HEK293 (cell line): ENCODE data around the gene BFSP2.

Source experiments
- CTCF ChIA-PET: fragments of 350-600 bp; formaldehyde crosslinking; extraction: SDS; loops from one replicate; lab custom pipeline; 2021; ENCODE audit warnings: antibody characterized with exemption; lab: Yijun Ruan, JAX
- POLR2A ChIA-PET: fragments of 300-600 bp; formaldehyde crosslinking; extraction: SDS; loops from one replicate; lab custom pipeline; 2020; ENCODE audit warnings: antibody characterized with exemption, inconsistent platforms; lab: Yijun Ruan, JAX
- H3K27ac ChIP-seq: fragments of 200-500 bp; sonication (Bioruptor generic); 2 replicates; pipeline ENCODE4 v1.5.1; 2014; ENCODE audit warnings: low read depth, low read length, control low read depth, inconsistent platforms; ENCODE audit errors: extremely low read depth
- H3K36me3 ChIP-seq, 2 experiments: fragments of 200-500 bp in 1 of 2; sonication (Bioruptor generic) in 1 of 2; 1 replicate in 1 of 2; 2 replicates in 1 of 2; pipeline ENCODE4 v1.5.1; 2014 to 2017; ENCODE audit warnings: inconsistent platforms in 2 of 2, low read length in 2 of 2; ENCODE audit not compliant: control insufficient read depth in 2 of 2, insufficient read depth in 1 of 2
- H3K4me1 ChIP-seq: fragments of 200-500 bp; sonication (Bioruptor generic); 2 replicates; pipeline ENCODE4 v1.5.1; 2014; ENCODE audit warnings: mild to moderate bottlenecking, low read length, inconsistent platforms; ENCODE audit not compliant: control insufficient read depth, insufficient read depth
- H3K4me3 ChIP-seq: 2 replicates; pipeline ENCODE4 v1.5.1; 2011; ENCODE audit warnings: low read depth, mild to moderate bottlenecking, control low read depth, low read length, moderate library complexity
- H3K9me3 ChIP-seq: fragments of 200-500 bp; sonication (Bioruptor generic); 2 replicates; pipeline ENCODE4 v1.5.1; 2014; ENCODE audit warnings: low read depth, low read length, inconsistent platforms; ENCODE audit not compliant: control insufficient read depth, insufficient read depth
- HOXA7 ChIP-seq: sonication (generic); formaldehyde crosslinking; IDR thresholded peaks from 2 replicates; pipeline ENCODE4 v1.8.1; 2022; ENCODE audit warnings: missing genetic modification reagents, borderline replicate concordance
- HOXD13 ChIP-seq: sonication (generic); formaldehyde crosslinking; IDR thresholded peaks from 2 replicates; pipeline ENCODE4 v1.8.0; 2022; ENCODE audit warnings: missing genetic modification reagents, borderline replicate concordance
- PRDM1 ChIP-seq: fragments of 450-650 bp; formaldehyde crosslinking; IDR thresholded peaks from 2 replicates; pipeline ENCODE4; 2016; ENCODE audit warnings: missing biosample characterization, missing genetic modification characterization
- RBAK ChIP-seq: fragments of 450-650 bp; formaldehyde crosslinking; IDR thresholded peaks from 2 replicates; pipeline ENCODE4 v1.5.1; 2016; ENCODE audit warnings: missing biosample characterization, missing genetic modification characterization
- REST ChIP-seq: fragments of 450-650 bp; formaldehyde crosslinking; IDR thresholded peaks from 2 replicates; pipeline ENCODE4 v1.5.1; 2016; ENCODE audit warnings: missing biosample characterization, missing genetic modification characterization
- SALL2 ChIP-seq: fragments of 450-650 bp; formaldehyde crosslinking; IDR thresholded peaks from 2 replicates; pipeline ENCODE4 v1.5.0; 2017; ENCODE audit warnings: missing biosample characterization, mild to moderate bottlenecking, missing genetic modification characterization, borderline replicate concordance
- SP2 ChIP-seq: fragments of 450-650 bp; formaldehyde crosslinking; IDR thresholded peaks from 2 replicates; pipeline ENCODE4 v1.5.1; 2016; ENCODE audit warnings: missing biosample characterization, missing genetic modification characterization
- TRIM28 ChIP-seq: IDR thresholded peaks from 2 replicates; pipeline ENCODE4 v1.6.1; 2011; ENCODE audit warnings: low read length, control low read depth, borderline replicate concordance
- ZFP3 ChIP-seq: fragments of 450-650 bp; formaldehyde crosslinking; IDR thresholded peaks from 2 replicates; pipeline ENCODE4 v1.5.1; 2016; ENCODE audit warnings: low read depth, missing biosample characterization, missing genetic modification characterization
- ZFP37 ChIP-seq: fragments of 450-650 bp; formaldehyde crosslinking; IDR thresholded peaks from 2 replicates; pipeline ENCODE4 v1.5.1; 2016; ENCODE audit warnings: missing biosample characterization, missing genetic modification characterization
- ZFP41 ChIP-seq: fragments of 450-650 bp; formaldehyde crosslinking; IDR thresholded peaks from 2 replicates; pipeline ENCODE4 v1.5.1; 2016; ENCODE audit warnings: missing biosample characterization, missing genetic modification characterization, borderline replicate concordance
- ZNF121 ChIP-seq: fragments of 450-650 bp; formaldehyde crosslinking; IDR thresholded peaks from 2 replicates; pipeline ENCODE4 v1.5.1; 2016; ENCODE audit warnings: missing biosample characterization, missing genetic modification characterization
- ZNF184 ChIP-seq: fragments of 450-650 bp; IDR thresholded peaks from 2 replicates; pipeline ENCODE4 v1.5.1; 2018; ENCODE audit warnings: missing biosample characterization, mild to moderate bottlenecking, missing genetic modification characterization
- ZNF292 ChIP-seq: fragments of 450-650 bp; formaldehyde crosslinking; IDR thresholded peaks from 2 replicates; pipeline ENCODE4 v1.5.1; 2016; ENCODE audit warnings: low read depth, missing biosample characterization, missing genetic modification characterization, borderline replicate concordance
- ZNF416 ChIP-seq: fragments of 450-650 bp; formaldehyde crosslinking; IDR thresholded peaks from 2 replicates; pipeline ENCODE4 v1.5.1; 2016; ENCODE audit warnings: missing biosample characterization, missing genetic modification characterization
- ZNF548 ChIP-seq: fragments of 450-650 bp; formaldehyde crosslinking; IDR thresholded peaks from 2 replicates; pipeline ENCODE4 v1.5.1; 2016; ENCODE audit warnings: missing biosample characterization, missing genetic modification characterization
- ZNF555 ChIP-seq: fragments of 450-650 bp; formaldehyde crosslinking; conservative IDR thresholded peaks from 2 replicates; pipeline ENCODE4 v1.5.1; 2017; ENCODE audit warnings: missing biosample characterization, mild to moderate bottlenecking, missing genetic modification characterization, inconsistent platforms
- ZNF596 ChIP-seq: fragments of 450-650 bp; IDR thresholded peaks from 2 replicates; pipeline ENCODE4 v1.5.0; 2018; ENCODE audit warnings: missing biosample characterization, mild to moderate bottlenecking, missing genetic modification characterization, moderate library complexity
- ZNF830 ChIP-seq: fragments of 450-650 bp; IDR thresholded peaks from 2 replicates; pipeline ENCODE4 v1.5.0; 2018; ENCODE audit warnings: missing biosample characterization, missing genetic modification characterization, low read depth, mild to moderate bottlenecking, moderate library complexity
- TF ChIP-seq, protein P1 (sequence below): fragments of 450-650 bp; formaldehyde crosslinking; IDR thresholded peaks from 2 replicates; pipeline ENCODE4 v1.5.1; 2016; ENCODE audit warnings: missing biosample characterization, missing genetic modification characterization, borderline replicate concordance

BFSP2 gene

GRCh38 chr3:133487920-133488540 lies 88.2 kb downstream of the BFSP2 start:
- Histone ChIP-seq H3K36me3 (no peaks in the 10 kb centered on the region), H3K4me1 (0 out of 2 replicates have a peak, but pooled peaks cover 4% of the 10 kb centered on the region), H3K4me3 (no peak overlapping the region), H3K9me3 (no peaks in the 10 kb centered on the region), H3K27ac (no peak overlapping the region)
- ChIA-PET POLR2A (no interaction called here), CTCF (interaction anchor here (0.5 to 1.8 kb wide), 11 partner anchors 8 to 640 kb away, joined by 3 to 6 read pairs (median 3); no protein-coding TSS in a partner anchor)
- no peak for TF ChIP-seq ZNF416 (tag by site-specific recombination)

- CTCF ChIA-PET = interaction anchor here (0.5 to 1.8 kb wide), 11 partner anchors 8 to 1082 kb away, joined by 3 to 6 read pairs (median 3); no protein-coding TSS in a partner anchor
- Histone ChIP-seq H3K4me1 (0 out of 2 replicates have a peak, but pooled peaks cover 4% of the 10 kb centered on the region), H3K4me3 (no peak overlapping the region), H3K27ac (no peak overlapping the region), H3K9me3 (no peaks in the 10 kb centered on the region), H3K36me3 (no peaks in the 10 kb centered on the region)
- TF ChIP-seq HOXD13 (CRISPR knock-in tag) (no peak), ZNF596 (no peak), ZNF548 (tag by site-specific recombination) (no peak), REST (tag by site-specific recombination) (0 out of 2 replicates have a peak, but pooled peaks have one; percentile 15), HOXA7 (CRISPR knock-in tag) (no peak), TRIM28 (0 out of 2 replicates have a peak, but pooled peaks have one; percentile 5), ZNF292 (tag by site-specific recombination) (no peak), ZNF555 (tag by site-specific recombination) (no peak), ZFP3 (tag by site-specific recombination) (no peak), PRDM1 (tag by site-specific recombination) (no peak), ZFP37 (tag by site-specific recombination) (no peak), SP2 (tag by site-specific recombination) (no peak), ZNF184 (tag by site-specific recombination) (no peak)
- POLR2A ChIA-PET = interaction anchor here (0.6 kb wide), 1 partner anchor 50 kb away, joined by 6 read pairs; no protein-coding TSS in a partner anchor
Measured at GRCh38 chr3:133488785-133489367, 89.0 kb downstream of the BFSP2 start.

- ChIA-PET CTCF (interaction anchor here (1.1 to 1.2 kb wide), 2 partner anchors 89 to 148 kb away, joined by 4 to 5 read pairs; no protein-coding TSS in a partner anchor), POLR2A (no interaction called here)
- H3K27ac ChIP-seq = no peak overlapping the region
- H3K36me3 ChIP-seq = no peaks in the 10 kb centered on the region
- no peak overlapping the region for H3K4me3 ChIP-seq
- H3K4me1 ChIP-seq = 0 out of 2 replicates have a peak, but pooled peaks cover 4% of the 10 kb centered on the region
- H3K9me3 ChIP-seq = no peaks in the 10 kb centered on the region
- no peak for TF ChIP-seq RBAK (tag by site-specific recombination)
- no peak for TF ChIP-seq SALL2 (tag by site-specific recombination)
- no peak for TF ChIP-seq ZFP41 (tag by site-specific recombination)
- 0 out of 2 replicates have a peak, but pooled peaks have one; percentile 8 for TF ChIP-seq TRIM28
- TF ChIP-seq, protein P1, sequence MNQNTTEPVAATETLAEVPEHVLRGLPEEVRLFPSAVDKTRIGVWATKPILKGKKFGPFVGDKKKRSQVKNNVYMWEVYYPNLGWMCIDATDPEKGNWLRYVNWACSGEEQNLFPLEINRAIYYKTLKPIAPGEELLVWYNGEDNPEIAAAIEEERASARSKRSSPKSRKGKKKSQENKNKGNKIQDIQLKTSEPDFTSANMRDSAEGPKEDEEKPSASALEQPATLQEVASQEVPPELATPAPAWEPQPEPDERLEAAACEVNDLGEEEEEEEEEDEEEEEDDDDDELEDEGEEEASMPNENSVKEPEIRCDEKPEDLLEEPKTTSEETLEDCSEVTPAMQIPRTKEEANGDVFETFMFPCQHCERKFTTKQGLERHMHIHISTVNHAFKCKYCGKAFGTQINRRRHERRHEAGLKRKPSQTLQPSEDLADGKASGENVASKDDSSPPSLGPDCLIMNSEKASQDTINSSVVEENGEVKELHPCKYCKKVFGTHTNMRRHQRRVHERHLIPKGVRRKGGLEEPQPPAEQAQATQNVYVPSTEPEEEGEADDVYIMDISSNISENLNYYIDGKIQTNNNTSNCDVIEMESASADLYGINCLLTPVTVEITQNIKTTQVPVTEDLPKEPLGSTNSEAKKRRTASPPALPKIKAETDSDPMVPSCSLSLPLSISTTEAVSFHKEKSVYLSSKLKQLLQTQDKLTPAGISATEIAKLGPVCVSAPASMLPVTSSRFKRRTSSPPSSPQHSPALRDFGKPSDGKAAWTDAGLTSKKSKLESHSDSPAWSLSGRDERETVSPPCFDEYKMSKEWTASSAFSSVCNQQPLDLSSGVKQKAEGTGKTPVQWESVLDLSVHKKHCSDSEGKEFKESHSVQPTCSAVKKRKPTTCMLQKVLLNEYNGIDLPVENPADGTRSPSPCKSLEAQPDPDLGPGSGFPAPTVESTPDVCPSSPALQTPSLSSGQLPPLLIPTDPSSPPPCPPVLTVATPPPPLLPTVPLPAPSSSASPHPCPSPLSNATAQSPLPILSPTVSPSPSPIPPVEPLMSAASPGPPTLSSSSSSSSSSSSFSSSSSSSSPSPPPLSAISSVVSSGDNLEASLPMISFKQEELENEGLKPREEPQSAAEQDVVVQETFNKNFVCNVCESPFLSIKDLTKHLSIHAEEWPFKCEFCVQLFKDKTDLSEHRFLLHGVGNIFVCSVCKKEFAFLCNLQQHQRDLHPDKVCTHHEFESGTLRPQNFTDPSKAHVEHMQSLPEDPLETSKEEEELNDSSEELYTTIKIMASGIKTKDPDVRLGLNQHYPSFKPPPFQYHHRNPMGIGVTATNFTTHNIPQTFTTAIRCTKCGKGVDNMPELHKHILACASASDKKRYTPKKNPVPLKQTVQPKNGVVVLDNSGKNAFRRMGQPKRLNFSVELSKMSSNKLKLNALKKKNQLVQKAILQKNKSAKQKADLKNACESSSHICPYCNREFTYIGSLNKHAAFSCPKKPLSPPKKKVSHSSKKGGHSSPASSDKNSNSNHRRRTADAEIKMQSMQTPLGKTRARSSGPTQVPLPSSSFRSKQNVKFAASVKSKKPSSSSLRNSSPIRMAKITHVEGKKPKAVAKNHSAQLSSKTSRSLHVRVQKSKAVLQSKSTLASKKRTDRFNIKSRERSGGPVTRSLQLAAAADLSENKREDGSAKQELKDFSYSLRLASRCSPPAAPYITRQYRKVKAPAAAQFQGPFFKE = no peak
- no peak for TF ChIP-seq ZNF830
- no peak for TF ChIP-seq ZNF121
Measured at GRCh38 chr3:133489466-133490085, 89.7 kb downstream of the BFSP2 start.
